NCI-H1105 (cell line): ENCODE measurements around the gene KCNJ12.
"Not testable (repeated sequence)": the region's sequence is repeated elsewhere in the genome, so short reads cannot be mapped to it uniquely, and the experiment has no call there.

Experiments used
- DNase-seq: peaks from one replicate; lab custom pipeline; 2025; lab: John Stamatoyannopoulos, UW

The KCNJ12 gene

DNA sequence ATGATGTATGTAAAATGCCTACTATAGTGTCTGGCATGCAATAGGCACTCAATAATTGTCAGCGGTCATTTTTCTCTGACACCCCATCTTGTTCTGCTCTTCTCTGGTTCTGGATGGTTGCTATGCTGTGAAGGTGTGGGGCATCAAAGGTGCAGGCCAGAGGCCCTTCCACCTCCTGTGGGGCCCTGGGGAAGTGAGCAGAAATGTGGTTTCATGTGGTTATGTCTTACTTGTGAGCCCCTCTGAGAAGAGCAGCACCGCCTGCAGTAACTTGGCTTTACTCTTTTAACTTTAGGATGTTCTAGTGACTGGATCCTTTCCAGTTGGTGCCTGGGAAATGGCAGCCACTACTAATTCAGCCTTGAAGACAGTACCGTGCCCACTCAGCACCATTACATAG, 32.1 kb downstream of the KCNJ12 start:
- DNase-seq: not testable (repeated sequence)

- DNase-seq: not testable (repeated sequence)
Measured at GRCh38 chr17:21408766-21409300, 32.7 kb downstream of the KCNJ12 start.

DNA sequence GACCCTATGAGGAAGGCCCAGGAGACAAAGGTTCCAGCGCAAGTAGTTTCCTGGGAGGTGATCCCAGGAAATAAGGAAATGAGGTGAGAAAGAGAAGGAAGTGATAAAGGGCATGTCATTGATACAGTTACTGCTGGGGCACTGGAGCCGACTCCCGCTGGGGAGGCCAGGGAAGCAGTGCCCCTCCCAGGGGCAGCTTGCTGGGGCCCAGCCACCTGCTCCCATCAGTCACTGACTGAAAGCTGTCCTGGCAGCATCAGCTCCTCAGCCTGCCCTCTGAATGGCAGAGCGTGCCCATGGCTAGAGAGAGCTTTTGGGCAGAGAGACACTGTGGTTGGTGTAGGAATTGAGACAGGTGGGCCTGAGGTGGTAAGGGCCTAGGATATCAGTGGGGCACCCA, 33.2 kb downstream of the KCNJ12 start:
- DNase-seq: not testable (repeated sequence)

- DNase-seq: not testable (repeated sequence)
Measured at GRCh38 chr17:21409971-21410370, 33.8 kb downstream of the KCNJ12 start.

DNA sequence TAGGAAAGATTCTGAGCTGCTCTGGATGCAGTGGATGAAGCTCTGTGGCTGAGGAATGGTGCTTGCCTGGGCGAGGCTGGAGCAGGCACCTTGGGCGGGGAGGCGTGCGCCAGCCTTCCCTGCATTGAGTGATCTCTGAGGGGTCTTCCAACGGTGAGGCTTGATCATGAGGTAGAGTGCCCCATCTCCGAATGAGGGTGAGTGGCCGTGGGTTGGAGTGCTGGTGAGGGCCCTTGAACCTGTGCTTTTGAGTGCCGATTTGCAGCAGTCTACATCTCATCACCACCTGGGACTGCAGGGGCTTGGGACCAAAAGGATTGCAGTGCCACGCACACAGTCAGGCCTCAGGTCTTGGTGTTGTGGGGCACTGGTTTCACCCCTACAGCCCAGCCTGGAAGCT, 34.2 kb downstream of the KCNJ12 start:
- not testable (repeated sequence) for DNase-seq

DNA sequence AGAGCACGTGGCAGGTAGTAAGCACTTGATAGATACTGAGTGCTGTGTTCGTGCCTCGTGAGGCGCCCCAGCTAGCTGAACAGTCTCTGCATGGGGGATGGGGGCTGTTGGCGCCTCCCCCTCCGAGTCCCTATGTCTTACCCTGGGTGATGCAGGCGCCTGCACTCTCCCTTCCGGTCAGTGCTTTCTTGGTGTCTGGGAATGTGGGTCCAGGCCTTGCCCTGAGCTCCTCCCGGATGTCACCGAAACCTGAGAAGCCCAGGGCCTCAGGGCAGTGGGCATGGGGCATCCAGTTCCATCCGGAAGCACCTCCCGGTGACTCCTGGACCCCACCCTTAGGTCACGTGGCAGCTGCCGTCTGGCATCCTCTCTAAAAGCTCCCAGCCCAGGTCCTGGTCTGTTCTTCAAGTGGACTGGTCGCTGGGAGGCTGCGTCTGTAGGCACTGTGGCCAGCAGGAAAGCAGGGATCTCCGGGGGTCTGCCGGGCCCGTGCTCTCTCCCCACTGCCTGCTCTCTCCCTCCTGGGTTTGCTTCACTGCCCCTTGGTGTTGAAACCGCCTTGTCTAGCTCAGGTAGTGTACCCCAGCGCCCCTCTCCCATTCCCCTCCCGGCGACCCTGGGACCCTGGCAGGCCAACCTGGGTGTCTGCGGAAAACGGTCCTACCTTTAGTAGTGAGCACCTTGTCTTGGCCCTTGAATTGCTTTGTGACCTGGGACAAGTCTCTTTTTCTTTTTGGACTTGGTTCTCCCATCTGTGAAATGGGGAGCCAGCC, 34.9 kb downstream of the KCNJ12 start:
- not testable (repeated sequence) for DNase-seq

- not testable (repeated sequence) for DNase-seq
Measured at GRCh38 chr17:21411679-21412205, 35.6 kb downstream of the KCNJ12 start.

- DNase-seq: not testable (repeated sequence)
Measured at GRCh38 chr17:21412207-21412681, 36.1 kb downstream of the KCNJ12 start.

DNA sequence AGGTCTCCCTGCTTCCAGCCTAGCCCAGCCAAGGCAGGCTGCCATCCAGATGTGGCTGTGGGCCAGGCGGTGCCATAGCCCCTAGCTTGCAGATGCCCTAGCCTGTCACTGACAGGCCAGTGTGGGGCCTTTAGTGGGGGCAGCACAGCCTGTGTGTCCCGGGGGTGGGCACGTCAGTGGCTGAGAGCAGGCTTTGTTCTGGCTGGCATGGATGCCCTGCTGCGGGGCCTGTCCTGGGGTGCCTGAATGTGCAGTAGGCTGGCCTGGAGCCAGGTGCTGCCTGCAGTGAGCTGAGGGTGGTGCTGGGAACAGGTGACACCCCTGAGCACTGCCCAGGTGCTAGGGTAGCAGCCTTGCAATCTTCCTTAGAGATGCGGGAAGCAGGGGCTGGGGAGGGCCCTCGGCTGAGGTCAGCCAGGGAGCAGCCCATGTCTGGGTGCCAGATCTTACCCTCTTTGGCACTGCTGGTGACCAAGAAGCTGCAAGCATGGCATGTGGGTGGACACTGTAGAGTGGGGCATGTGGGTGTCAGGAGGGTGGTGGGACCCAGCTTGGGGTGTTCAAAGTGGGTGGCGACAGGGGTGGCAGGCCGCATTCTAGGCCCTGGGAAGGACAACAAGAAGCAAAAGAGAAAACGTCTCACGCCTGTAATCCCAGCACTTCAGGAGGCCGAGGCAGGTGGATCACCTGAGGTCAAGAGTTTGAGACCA, 37.6 kb downstream of the KCNJ12 start:
- DNase-seq: not testable (repeated sequence)

- not testable (repeated sequence) for DNase-seq
Measured at GRCh38 chr17:21414616-21415015, 38.5 kb downstream of the KCNJ12 start.

DNA sequence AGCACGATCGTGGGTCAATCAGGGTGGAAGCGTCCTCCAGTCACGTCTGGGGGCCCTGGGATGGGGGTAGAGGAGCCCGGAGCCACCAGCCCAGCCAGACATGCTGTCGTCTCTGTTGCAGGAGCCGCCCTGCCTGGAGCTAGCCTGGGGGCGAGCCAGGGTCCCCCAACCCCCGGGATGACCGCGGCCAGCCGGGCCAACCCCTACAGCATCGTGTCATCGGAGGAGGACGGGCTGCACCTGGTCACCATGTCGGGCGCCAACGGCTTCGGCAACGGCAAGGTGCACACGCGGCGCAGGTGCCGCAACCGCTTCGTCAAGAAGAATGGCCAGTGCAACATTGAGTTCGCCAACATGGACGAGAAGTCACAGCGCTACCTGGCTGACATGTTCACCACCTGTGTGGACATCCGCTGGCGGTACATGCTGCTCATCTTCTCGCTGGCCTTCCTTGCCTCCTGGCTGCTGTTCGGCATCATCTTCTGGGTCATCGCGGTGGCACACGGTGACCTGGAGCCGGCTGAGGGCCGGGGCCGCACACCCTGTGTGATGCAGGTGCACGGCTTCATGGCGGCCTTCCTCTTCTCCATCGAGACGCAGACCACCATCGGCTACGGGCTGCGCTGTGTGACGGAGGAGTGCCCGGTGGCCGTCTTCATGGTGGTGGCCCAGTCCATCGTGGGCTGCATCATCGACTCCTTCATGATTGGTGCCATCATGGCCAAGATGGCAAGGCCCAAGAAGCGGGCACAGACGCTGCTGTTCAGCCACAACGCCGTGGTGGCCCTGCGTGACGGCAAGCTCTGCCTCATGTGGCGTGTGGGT, 39.2 kb downstream of the KCNJ12 start:
- DNase-seq: not testable (repeated sequence)

DNA sequence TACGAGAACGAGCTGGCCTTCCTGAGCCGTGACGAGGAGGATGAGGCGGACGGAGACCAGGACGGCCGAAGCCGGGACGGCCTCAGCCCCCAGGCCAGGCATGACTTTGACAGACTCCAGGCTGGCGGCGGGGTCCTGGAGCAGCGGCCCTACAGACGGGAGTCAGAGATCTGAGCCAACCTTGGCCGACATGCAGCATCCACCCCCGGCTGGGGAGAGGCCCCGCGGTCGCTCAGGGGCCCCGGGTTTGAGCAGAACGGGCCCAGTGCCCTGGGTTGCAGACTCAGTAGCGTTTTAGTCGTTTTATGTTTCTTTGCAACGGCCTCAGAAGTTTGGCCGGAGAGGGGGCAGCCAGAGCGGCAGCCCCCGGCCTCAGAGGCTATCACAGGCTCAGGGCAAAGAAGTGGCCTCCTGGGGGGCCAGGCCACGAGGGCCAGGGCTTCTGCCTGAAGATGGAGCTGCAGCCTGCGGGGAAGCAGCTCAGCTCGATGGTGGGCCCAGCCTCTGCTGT, 40.4 kb downstream of the KCNJ12 start:
- DNase-seq: not testable (repeated sequence)

DNA sequence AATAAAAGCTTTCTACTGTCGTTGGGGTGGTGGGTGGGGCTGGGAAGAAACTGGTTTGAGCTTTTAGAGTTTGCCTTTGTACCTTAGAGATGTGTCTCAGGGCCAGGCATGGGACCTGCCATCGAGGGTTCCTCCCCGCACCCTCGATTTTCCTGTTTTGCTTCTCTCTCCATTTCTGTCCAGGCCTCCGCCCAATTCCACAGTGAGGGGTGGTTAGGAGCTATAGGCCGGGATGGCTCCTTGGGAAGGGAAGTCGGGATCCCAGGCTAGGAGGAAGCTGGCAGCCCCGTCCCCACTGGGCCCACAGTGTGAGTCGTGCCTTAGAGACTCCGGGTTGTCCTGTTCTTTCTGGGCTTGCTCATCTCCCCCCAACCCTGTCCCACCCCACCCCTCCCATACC, 41.2 kb downstream of the KCNJ12 start:
- DNase-seq: not testable (repeated sequence)

DNA sequence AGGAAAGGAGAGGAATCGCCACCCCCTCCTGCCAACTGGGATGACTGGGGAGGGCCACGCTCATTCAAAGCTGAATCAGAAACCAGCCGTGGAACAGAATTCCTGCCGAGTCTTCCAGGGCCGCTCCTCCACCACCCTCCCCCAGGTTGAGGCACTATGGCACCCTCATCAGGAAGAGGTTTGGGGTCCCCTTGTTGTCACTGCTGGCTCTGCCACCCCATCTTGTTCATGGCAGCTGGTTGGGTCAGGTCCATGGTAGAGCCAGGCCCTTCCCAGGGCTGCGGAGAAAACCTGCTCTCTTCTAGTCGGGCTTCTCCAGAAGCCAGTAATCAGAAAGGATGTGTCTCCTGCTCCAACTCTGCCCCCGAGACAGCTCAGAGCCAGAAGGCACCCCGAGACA, 41.8 kb downstream of the KCNJ12 start:
- DNase-seq: no peak

DNA sequence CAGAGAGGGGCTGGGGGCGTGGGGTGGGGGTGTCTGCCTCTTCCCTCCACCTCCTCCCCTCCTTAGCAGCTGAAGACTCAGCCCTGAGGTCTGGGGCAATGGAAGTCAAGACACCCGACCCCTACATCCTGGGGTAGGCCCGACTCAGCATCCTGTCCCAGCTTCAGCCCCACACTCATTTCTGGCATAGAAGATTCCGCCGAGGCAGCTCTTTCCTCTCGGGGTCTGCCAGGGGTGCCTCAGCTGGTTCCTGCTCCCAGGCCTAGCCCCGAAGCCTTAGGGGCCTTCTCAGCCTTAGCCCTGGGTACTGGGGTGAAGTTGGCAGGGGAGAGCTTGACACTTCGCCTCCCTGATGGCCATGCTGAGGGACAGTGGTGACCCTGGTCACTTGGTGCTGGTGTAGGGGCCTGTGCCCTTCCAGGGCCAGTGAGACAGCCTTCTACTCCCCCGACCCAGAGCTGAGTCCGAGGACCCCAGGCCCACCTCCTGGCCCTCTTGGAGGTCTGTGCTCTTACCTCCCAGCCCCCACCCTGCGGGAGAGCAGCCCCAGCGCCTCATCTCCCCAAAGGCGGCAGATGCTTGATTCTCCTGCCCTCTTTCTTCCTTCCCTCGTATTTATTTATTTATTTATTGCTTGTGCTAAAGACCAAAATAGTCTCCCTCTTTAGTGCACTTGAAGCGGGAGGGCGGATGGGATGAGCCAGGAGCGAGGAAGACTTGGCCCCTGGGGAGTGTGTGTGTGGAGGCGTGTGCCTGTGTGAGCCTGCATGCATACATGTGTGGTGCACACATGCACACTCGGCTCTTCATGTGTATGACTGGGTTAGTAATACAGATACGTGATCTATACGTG, 42.5 kb downstream of the KCNJ12 start:
- no peak for DNase-seq

DNA sequence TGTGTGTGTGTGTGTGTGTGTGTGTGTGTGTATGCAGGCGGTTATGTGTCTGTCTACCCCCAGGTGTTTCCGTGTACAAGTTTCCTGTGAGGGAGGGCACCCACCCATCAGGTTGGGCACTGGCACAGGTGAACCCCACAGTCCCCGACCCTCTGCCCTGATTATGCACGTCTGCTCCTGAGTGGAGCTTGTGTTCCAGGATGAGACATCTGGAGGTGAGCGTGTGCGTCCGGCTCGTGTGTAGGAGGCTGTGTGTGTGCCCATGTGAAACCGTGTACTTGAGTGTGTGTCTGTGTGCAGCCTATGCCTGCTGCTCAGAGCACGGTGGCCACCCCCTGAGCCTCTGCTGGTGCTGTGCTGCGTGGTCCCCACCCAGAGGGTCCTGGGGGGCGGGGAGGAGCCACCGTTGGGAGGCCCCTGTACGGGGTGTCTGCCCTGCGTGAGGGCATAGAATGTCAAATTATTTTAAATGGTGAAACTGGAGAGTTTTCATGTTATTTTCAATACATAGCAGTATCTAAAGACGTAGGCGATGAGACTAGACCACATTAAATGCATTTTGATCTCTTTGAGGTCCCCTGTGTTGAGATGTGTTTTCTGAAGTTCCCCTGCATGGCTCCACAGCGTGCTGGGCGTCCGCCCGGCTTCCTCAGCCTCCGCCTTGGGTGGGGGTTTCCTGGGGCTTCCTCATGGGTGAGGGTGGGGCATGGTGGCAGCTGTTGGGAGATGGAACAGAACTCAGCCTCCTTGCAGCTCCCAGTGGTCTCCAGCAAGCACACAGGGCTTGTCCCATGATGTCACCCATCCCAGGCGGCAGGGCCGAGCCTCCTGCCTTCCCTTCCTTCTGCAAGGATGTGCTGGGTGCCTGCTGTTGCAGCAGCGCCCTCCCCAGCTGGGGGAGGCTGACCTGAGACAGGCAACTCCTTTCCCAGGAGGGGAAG, 43.4 kb downstream of the KCNJ12 start:
- no peak for DNase-seq

GRCh38 chr17:21420503-21421090, 44.4 kb downstream of the KCNJ12 start:
- not testable (repeated sequence) for DNase-seq

- not testable (repeated sequence) for DNase-seq
Measured at GRCh38 chr17:21421421-21422310, 45.5 kb downstream of the KCNJ12 start.
